Osteoblast (primary cell): ENCODE data around the gene FAM13A. TPM values are rescaled to one million over a fixed set of nuclear protein-coding genes. Genes with fewer than 3 reads are reported as not detected.
A peak's percentile ranks its signal among the peaks of the same experiment; 100 is the strongest.

ENCODE experiments used
- DNase-seq: peaks from one replicate; pipeline ENCODE4 v3.0.0; 2011; ENCODE audit warnings: low spot score, mixed read lengths; ENCODE audit not compliant: insufficient read length; ENCODE audit errors: missing footprints
- H2AFZ ChIP-seq: 2 replicates; pipeline ENCODE4 v1.6.0; 2011; ENCODE audit warnings: mild to moderate bottlenecking, low read length
- H3K27ac ChIP-seq: 2 replicates; pipeline ENCODE4 v1.5.1; 2011; ENCODE audit warnings: mild to moderate bottlenecking, low read depth, low read length, moderate library complexity
- H3K27me3 ChIP-seq: 2 replicates; pipeline ENCODE4 v1.6.0; 2012; ENCODE audit warnings: mild to moderate bottlenecking, control low read depth, inconsistent platforms, low read length, moderate library complexity; ENCODE audit not compliant: insufficient read depth
- H3K36me3 ChIP-seq: 2 replicates; pipeline ENCODE4 v1.5.1; 2011; ENCODE audit warnings: mild to moderate bottlenecking, low read length, control low read depth, moderate library complexity; ENCODE audit not compliant: insufficient read depth
- H3K4me1 ChIP-seq: 2 replicates; pipeline ENCODE4 v1.5.1; 2011; ENCODE audit warnings: mild to moderate bottlenecking, low read length, control low read depth, moderate library complexity; ENCODE audit not compliant: insufficient read depth
- H3K4me2 ChIP-seq: 2 replicates; pipeline ENCODE4 v1.6.0; 2011; ENCODE audit warnings: mild to moderate bottlenecking, low read length; ENCODE audit not compliant: insufficient read depth
- H3K4me3 ChIP-seq: fragments of 200-600 bp; sonication (generic); 3 replicates; pipeline ENCODE4 v1.5.1; 2012; ENCODE audit warnings: mild to moderate bottlenecking, low read length, inconsistent platforms; ENCODE audit not compliant: insufficient read depth
- H3K79me2 ChIP-seq: 2 replicates; pipeline ENCODE4 v1.6.0; 2012; ENCODE audit warnings: mild to moderate bottlenecking, low read length, control low read depth, inconsistent platforms; ENCODE audit not compliant: insufficient read depth
- H3K9me3 ChIP-seq: 2 replicates; pipeline ENCODE4 v1.5.1; 2011; ENCODE audit warnings: low read depth, low read length, control low read depth
- H4K20me1 ChIP-seq: 2 replicates; pipeline ENCODE4 v1.6.0; 2012; ENCODE audit warnings: mild to moderate bottlenecking, low read length, control low read depth; ENCODE audit not compliant: insufficient read depth
- total RNA-seq: library from RNA; depleted of rRNA; stranded (reverse); fragments of >200 nt; gene quantifications from 2 replicates; pipeline ENCODE4 v1.2.3, GENCODE V29; 2012
- TF ChIP-seq, protein P1 (sequence below): IDR thresholded peaks from 2 replicates; pipeline ENCODE4 v1.5.1; 2011; ENCODE audit warnings: mild to moderate bottlenecking, low read depth, low read length, moderate library complexity; ENCODE audit errors: extremely low read depth

Gene FAM13A
- total RNA-seq: 18.6 and 18.8 TPM in 2 replicates

DNA sequence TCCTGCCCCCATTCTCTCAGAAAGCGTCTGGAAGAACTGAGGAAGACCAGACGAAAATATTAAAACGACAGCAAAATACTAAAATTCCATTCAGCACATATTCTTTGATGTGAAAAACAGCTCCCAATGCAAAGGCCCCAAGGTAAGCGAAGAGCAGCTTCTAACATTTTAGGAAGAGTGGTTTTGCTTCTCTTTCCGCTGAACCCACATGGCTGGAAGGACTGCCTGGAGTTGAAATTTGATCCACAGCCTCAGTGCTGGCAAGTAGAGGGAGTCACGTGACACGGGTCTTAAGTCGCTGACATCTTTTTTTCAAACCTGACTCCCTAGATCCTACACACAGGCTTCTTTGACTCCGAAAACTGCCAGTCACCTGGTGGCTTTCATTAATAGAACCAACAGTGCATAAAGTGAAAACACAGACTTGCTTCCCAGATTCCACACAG is at the start of gene FAM13A:
Gene FAM13A (minus strand): TSS at position 233 of the 446 bp plus-strand sequence. CDS start 221 bp downstream, at position 12.
- peaks cover 15% of the 10 kb centered on the region for H3K4me1 ChIP-seq
- peaks cover 3% of the 10 kb centered on the region for H4K20me1 ChIP-seq
- peak within 1 kb of the TSS; percentile 78 for H3K4me3 ChIP-seq
- H3K36me3 ChIP-seq: no peaks in the 10 kb centered on the region
- H3K9me3 ChIP-seq: no peaks in the 10 kb centered on the region
- peaks cover 39% of the 10 kb centered on the region for H3K79me2 ChIP-seq
- peak within 1 kb of the TSS; percentile 86 for H2AFZ ChIP-seq
- peak; percentile 68 for DNase-seq
- H3K27me3 ChIP-seq: no peaks in the 10 kb centered on the region
- H3K27ac ChIP-seq: peak within 1 kb of the TSS; percentile 52
- TF ChIP-seq, protein P1, sequence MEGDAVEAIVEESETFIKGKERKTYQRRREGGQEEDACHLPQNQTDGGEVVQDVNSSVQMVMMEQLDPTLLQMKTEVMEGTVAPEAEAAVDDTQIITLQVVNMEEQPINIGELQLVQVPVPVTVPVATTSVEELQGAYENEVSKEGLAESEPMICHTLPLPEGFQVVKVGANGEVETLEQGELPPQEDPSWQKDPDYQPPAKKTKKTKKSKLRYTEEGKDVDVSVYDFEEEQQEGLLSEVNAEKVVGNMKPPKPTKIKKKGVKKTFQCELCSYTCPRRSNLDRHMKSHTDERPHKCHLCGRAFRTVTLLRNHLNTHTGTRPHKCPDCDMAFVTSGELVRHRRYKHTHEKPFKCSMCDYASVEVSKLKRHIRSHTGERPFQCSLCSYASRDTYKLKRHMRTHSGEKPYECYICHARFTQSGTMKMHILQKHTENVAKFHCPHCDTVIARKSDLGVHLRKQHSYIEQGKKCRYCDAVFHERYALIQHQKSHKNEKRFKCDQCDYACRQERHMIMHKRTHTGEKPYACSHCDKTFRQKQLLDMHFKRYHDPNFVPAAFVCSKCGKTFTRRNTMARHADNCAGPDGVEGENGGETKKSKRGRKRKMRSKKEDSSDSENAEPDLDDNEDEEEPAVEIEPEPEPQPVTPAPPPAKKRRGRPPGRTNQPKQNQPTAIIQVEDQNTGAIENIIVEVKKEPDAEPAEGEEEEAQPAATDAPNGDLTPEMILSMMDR: no peak
- H3K4me2 ChIP-seq: peak within 1 kb of the TSS; percentile 85

DNA sequence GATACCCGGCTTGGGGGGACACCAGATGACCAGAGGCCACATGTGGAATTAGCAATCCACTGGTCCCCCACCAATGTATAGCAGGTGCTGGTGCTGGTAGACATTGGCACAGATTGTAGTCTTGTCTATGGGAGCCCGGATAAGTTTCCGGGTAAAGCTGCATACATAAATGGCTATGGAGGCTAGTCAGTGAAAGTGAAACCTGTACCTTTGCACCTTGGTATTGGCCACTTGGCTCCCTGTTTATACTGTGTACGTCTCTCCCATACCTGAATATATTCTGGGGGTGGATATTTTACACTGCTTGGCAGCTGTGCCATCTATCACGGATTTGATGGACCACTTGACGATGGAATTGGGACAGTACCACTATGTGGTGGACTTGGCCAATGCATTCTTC is 48.7 kb upstream of the FAM13A start:
- Histone ChIP-seq H2AFZ (no peak overlapping the region), H3K4me2 (no peak overlapping the region), H3K27me3 (peaks cover 29% of the 10 kb centered on the region), H3K4me3 (no peak overlapping the region), H3K4me1 (peaks cover 4% of the 10 kb centered on the region), H3K9me3 (no peaks in the 10 kb centered on the region), H3K27ac (no peak overlapping the region), H3K36me3 (no peaks in the 10 kb centered on the region), H4K20me1 (no peaks in the 10 kb centered on the region), H3K79me2 (no peaks in the 10 kb centered on the region)
- DNase-seq: no peak
- TF ChIP-seq, protein P1: no peak

DNA sequence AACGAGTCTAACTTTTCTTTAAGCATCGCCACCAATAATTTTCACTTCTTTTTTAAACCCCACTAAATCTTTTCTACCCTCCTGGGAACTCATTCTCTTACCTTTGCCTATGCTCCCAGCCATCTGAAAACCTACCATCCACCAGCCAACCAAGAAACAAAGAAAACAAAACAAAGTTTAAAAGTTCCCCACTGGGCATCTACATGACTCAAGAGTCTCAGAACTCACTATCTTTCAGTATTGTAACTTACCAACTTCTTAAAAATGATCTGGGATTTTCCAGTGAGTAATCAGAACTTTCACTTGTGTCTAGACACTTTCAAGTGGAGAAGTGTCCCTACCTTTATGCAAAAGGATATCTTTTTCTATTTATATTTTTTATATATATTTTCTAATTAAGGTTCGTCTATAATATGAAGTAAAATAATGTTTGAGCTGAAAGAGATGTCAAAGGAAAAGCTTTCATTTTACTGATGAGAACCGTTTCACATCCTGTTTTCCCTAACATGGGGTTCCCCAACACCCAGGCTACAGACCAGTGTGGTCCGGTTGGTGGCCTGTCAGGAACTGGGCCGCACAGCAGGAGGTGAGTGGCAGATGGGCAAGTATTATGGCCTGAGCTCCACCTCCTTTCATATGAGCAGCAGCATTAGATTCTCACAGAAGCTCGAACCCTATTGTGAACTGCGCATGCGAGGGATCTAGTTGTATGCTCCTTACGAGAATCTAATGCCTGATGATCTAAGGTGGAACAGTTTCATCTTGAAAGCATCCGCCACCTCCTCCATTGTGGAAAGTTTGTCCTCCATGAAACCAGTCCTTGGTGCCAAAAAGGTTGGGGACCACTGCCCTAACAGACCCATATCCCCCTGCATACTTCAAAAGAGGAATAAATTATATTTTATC is 44.5 kb upstream of the FAM13A start:
- H2AFZ ChIP-seq: no peak overlapping the region
- no peaks in the 10 kb centered on the region for H3K79me2 ChIP-seq
- H4K20me1 ChIP-seq: no peaks in the 10 kb centered on the region
- no peak for DNase-seq
- no peaks in the 10 kb centered on the region for H3K36me3 ChIP-seq
- no peaks in the 10 kb centered on the region for H3K9me3 ChIP-seq
- H3K4me2 ChIP-seq: no peak overlapping the region
- no peak overlapping the region for H3K27ac ChIP-seq
- H3K27me3 ChIP-seq: peaks cover 9% of the 10 kb centered on the region
- TF ChIP-seq, protein P1: no peak
- no peaks in the 10 kb centered on the region for H3K4me1 ChIP-seq
- no peak overlapping the region for H3K4me3 ChIP-seq

DNA sequence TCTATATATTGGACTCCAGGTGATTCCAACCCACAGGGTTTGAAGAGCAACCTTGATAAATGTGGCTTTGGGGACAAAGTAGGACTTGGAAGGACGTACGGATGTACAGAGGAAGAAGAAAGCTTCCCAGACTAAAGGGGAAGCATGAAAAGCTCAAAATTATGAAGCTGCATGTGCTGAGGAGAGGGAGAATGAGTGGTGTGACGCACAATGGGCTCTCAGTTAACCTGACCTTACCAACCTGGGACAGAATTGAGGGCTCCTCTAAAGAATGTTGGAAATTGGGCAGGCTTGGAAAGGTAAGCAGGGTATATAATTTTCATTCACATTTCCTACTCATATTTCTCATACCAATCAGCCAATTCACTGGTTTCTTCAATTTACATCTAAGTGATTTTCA is 43.9 kb upstream of the FAM13A start:
- Histone ChIP-seq H3K4me1 (no peaks in the 10 kb centered on the region), H2AFZ (no peak overlapping the region), H3K36me3 (no peaks in the 10 kb centered on the region), H3K27me3 (peaks cover 9% of the 10 kb centered on the region), H4K20me1 (no peaks in the 10 kb centered on the region), H3K27ac (no peak overlapping the region), H3K79me2 (no peaks in the 10 kb centered on the region), H3K9me3 (no peaks in the 10 kb centered on the region), H3K4me2 (no peak overlapping the region), H3K4me3 (no peak overlapping the region)
- TF ChIP-seq, protein P1: no peak
- DNase-seq: no peak
